ENCODE measurements around the gene JARID2.

The JARID2 gene

DNA sequence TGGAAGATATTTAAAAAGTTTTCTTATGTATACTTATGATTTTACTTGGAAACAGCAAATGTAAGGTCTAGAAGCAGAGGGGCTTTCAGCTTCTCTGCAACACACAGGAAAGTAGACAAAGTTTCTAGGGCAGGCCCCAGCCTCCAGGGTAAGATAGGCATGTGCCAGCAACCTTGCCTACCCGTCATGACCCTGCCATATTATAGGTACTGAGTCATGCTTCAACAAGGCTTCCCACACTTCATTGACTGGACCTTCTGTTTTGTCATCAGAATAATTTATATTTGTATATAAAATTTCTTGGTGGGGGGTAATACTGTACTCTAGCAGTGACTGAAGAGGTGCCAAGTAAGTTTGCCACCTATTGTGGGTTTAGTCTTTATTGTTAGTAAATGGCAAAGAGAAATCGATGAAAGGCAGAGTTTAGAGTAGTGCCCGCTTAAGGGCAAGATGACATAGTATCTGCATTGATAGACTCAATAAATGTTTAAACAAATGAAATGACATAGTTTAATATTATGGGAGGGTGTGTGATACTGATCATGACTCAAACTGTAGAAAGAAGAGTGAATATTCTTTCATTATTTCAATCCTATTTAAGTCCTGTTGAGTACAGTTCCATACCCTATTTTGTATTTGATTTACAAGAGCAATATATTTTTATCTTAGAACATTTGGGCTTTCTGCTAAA is 95.6 kb downstream of the JARID2 start:
- no peaks in the 10 kb centered on the region for H4K20me1 ChIP-seq (ENCODE audit: insufficient read depth, low read length)
- H3K27ac ChIP-seq (ENCODE audit: low read depth, low read length, poor library complexity, severe bottlenecking) = no peak overlapping the region

DNA sequence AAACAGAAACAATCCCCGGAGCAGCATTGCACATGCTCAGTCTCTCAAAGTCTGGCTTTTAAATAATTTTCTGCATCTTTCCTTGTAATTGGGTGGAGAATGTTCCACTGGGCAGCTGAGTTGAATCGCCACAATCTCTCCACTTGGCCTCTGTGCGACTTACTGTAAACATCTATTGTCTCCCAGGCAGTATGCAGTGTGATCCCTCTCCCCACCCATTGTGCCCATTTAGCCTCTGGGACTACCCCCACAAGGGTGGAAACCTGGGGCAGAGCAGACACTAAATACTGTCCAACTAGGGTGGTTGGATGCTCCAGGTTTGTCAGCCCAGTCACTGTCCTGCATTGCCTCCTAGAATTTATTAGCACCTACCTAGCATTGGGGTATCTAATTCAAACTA is 96.2 kb downstream of the JARID2 start:
- no peak overlapping the region for H3K4me2 ChIP-seq (ENCODE audit: low read length)
- H3F3A ChIP-seq (ENCODE audit: insufficient read depth, low read length) = no peaks in the 10 kb centered on the region
- no peaks in the 10 kb centered on the region for H4K20me1 ChIP-seq (ENCODE audit: insufficient read depth, low read length)
- H3K36me3 ChIP-seq (ENCODE audit: insufficient read depth, low read length) = no peaks in the 10 kb centered on the region
- no peak overlapping the region for H3K27ac ChIP-seq (ENCODE audit: low read depth, low read length, poor library complexity, severe bottlenecking)
- no peaks in the 10 kb centered on the region for H3K27me3 ChIP-seq (ENCODE audit: insufficient read depth, low read length)
- no peaks in the 10 kb centered on the region for H3K79me2 ChIP-seq (ENCODE audit: insufficient read depth, low read length)
- H3K9me2 ChIP-seq (ENCODE audit: low read depth, low read length) = no peaks in the 10 kb centered on the region
- no peak overlapping the region for H2AFZ ChIP-seq (ENCODE audit: low read length)
- TF ChIP-seq, protein P1, sequence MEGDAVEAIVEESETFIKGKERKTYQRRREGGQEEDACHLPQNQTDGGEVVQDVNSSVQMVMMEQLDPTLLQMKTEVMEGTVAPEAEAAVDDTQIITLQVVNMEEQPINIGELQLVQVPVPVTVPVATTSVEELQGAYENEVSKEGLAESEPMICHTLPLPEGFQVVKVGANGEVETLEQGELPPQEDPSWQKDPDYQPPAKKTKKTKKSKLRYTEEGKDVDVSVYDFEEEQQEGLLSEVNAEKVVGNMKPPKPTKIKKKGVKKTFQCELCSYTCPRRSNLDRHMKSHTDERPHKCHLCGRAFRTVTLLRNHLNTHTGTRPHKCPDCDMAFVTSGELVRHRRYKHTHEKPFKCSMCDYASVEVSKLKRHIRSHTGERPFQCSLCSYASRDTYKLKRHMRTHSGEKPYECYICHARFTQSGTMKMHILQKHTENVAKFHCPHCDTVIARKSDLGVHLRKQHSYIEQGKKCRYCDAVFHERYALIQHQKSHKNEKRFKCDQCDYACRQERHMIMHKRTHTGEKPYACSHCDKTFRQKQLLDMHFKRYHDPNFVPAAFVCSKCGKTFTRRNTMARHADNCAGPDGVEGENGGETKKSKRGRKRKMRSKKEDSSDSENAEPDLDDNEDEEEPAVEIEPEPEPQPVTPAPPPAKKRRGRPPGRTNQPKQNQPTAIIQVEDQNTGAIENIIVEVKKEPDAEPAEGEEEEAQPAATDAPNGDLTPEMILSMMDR (IDR thresholded peaks at IDR 0.05; ENCODE audit: low read length) = no peak
- no peak for TF ChIP-seq EZH2 (IDR thresholded peaks at IDR 0.05; ENCODE audit: borderline replicate concordance, low read length)
- no peaks in the 10 kb centered on the region for H3K9me3 ChIP-seq (ENCODE audit: low read length)
- H3K4me3 ChIP-seq (ENCODE audit: low read depth, low read length, poor library complexity, severe bottlenecking) = no peak overlapping the region
- no peaks in the 10 kb centered on the region for H3K4me1 ChIP-seq (ENCODE audit: insufficient read depth, low read length, severe bottlenecking)
- H3K9ac ChIP-seq (ENCODE audit: low read length) = no peak overlapping the region

More for the DNA sequence above, 95.6 kb downstream of the JARID2 start:
- Histone ChIP-seq H3F3A (ENCODE audit: insufficient read depth, low read length) (no peaks in the 10 kb centered on the region), H3K9me2 (ENCODE audit: low read depth, low read length) (no peaks in the 10 kb centered on the region), H3K27me3 (ENCODE audit: insufficient read depth, low read length) (no peaks in the 10 kb centered on the region), H3K4me2 (ENCODE audit: low read length) (no peak overlapping the region), H3K36me3 (ENCODE audit: insufficient read depth, low read length) (no peaks in the 10 kb centered on the region), H2AFZ (ENCODE audit: low read length) (no peak overlapping the region), H3K4me1 (ENCODE audit: insufficient read depth, low read length, severe bottlenecking) (no peaks in the 10 kb centered on the region), H3K79me2 (ENCODE audit: insufficient read depth, low read length) (no peaks in the 10 kb centered on the region), H3K4me3 (ENCODE audit: low read depth, low read length, poor library complexity, severe bottlenecking) (no peak overlapping the region), H3K9ac (ENCODE audit: low read length) (no peak overlapping the region), H3K9me3 (ENCODE audit: low read length) (no peaks in the 10 kb centered on the region)
- TF ChIP-seq, protein P1 (IDR thresholded peaks at IDR 0.05; ENCODE audit: low read length) = no peak

DNA sequence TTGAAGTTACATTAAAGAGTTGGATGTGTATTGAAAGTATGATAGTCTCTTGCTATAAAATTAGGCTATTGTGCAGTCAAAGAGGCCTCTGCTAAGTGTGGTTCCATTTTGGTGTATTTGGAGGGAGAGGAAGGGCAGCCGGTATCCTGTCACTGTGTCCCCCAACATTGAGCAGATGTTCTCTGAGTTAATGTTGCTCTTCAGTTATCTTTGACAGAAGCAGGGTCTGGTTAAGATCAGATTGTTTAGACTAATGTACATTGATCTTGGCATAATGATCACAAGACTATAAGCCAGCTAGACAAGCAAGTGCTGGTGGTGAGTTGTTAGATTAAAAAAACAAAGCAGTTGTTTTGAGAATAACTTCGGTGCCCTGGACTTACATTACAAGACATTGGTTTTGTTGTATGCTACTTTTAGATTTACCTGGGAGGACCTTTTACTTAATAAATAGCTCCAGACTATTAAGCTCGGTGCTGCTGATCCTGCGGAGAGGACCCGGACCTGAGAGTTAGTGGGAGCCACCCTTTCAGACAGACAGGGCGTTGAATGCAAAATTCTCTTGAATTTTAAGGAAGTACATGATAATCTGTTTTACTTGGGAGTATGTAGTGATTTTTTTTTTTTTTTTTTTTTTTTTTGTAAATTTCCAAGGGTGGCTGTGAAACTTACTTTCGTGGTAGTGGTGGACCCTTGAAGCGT is 97.8 kb downstream of the JARID2 start:
- H3K4me1 ChIP-seq (ENCODE audit: insufficient read depth, low read length, severe bottlenecking) = no peaks in the 10 kb centered on the region
- no peaks in the 10 kb centered on the region for H3K27me3 ChIP-seq (ENCODE audit: insufficient read depth, low read length)
- H3K4me2 ChIP-seq (ENCODE audit: low read length) = no peak overlapping the region
- H3K27ac ChIP-seq (ENCODE audit: low read depth, low read length, poor library complexity, severe bottlenecking) = no peak overlapping the region
- H3K9me3 ChIP-seq (ENCODE audit: low read length) = no peaks in the 10 kb centered on the region
- H3K9ac ChIP-seq (ENCODE audit: low read length) = no peak overlapping the region
- no peak overlapping the region for H2AFZ ChIP-seq (ENCODE audit: low read length)
- no peaks in the 10 kb centered on the region for H3K9me2 ChIP-seq (ENCODE audit: low read depth, low read length)
- H3K79me2 ChIP-seq (ENCODE audit: insufficient read depth, low read length) = no peaks in the 10 kb centered on the region
- no peaks in the 10 kb centered on the region for H3K36me3 ChIP-seq (ENCODE audit: insufficient read depth, low read length)
- no peaks in the 10 kb centered on the region for H3F3A ChIP-seq (ENCODE audit: insufficient read depth, low read length)
- TF ChIP-seq EZH2 (IDR thresholded peaks at IDR 0.05; ENCODE audit: borderline replicate concordance, low read length) = no peak
- TF ChIP-seq, protein P1 (IDR thresholded peaks at IDR 0.05; ENCODE audit: low read length) = no peak
- H3K4me3 ChIP-seq (ENCODE audit: low read depth, low read length, poor library complexity, severe bottlenecking) = no peak overlapping the region
- no peaks in the 10 kb centered on the region for H4K20me1 ChIP-seq (ENCODE audit: insufficient read depth, low read length)

Measured in OCI-LY1 (cell line).